Stimulated activated CD4-positive, alpha-beta T cell treated with anti-CD3 and anti-CD28 coated beads, Interleukin-2, amount 100 ng/mL, for 24 hours (primary cell): ENCODE results near the gene NOBOX.
"Not testable (repeated sequence)": the region's sequence is repeated elsewhere in the genome, so short reads cannot be mapped to it uniquely, and the experiment has no call there.

Experiments
- DNase-seq, 2 donors: peaks; one replicate each; pipeline ENCODE4 v3.0.0-alpha.2; 2020

The NOBOX gene

GRCh38 chr7:144403649-144404061, at the start of gene NOBOX:
NOBOX (minus strand) TSS chr7:144403693.
- DNase-seq: no peak

GRCh38 chr7:144452064-144452463, 48.6 kb upstream of the NOBOX start:
- DNase-seq: no peak

DNA sequence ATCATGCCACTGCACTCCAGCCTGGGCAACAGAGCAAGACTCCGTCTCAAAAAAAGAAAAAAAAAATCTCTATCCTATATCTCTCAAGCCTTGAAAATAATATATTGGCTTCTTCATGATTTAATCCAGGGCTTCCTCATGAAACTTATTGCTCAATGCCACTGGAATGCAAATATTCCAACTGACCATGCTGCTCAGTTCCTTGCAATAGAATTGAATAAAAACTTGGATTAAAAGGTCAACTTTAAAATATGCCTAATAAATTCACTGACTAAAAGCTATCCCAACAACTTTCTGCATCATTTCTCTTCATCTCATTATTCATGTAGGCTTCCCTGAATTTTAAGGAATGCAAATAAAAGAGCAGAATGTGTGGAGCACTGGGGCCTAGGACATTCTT, 42.1 kb upstream of the NOBOX start:
- DNase-seq: no peak

GRCh38 chr7:144439717-144440205, 36.3 kb upstream of the NOBOX start:
- DNase-seq: no peak

GRCh38 chr7:144438759-144439158, 35.3 kb upstream of the NOBOX start:
- DNase-seq: no peak

GRCh38 chr7:144437370-144438191, 34.1 kb upstream of the NOBOX start:
- DNase-seq: peak; percentile 48 to 60

DNA sequence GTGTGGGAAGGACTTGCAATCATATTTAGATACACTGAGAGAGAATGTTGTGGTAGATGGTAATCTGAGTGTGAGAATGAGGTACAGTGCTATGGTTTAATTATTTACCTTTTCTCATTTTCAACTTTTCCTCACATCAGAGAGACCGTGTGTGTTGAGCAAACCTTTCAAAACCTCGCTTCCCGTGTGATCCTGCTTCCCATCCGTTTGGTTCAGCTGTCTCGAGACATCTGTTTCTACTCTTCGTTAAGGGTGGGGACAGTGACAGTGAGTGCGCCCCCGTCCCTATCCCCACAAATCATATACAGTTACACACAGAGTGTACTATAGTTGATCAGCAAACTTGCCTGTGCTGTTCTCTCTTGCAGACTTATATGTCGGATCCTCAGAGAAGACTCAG, 33.0 kb upstream of the NOBOX start:
- no peak for DNase-seq

GRCh38 chr7:144428431-144428830, 24.9 kb upstream of the NOBOX start:
- DNase-seq: no peak

GRCh38 chr7:144427539-144427938, 24.0 kb upstream of the NOBOX start:
- DNase-seq: not testable (repeated sequence)

DNA sequence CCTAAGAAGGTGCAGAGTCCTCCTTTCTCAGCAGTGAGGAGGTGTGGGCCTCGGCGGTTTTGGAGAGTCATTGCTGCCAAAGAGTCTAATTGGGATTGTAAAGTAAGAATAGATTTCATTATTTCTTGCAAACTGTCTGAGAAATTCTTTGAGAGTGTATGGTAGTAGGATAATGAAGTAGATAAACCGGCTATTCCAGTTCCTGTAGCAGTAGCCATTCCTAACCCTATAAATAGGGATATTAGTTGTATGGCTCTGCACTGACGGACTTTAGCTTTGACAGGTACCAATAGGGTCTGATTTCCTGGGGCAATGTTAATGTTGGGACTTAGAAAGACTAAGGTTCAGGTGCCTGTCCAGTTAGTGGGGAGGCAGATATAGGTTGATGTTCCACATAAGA, 15.4 kb upstream of the NOBOX start:
- DNase-seq: not testable (repeated sequence)

- DNase-seq: no peak
Measured at GRCh38 chr7:144416341-144416740, 12.8 kb upstream of the NOBOX start.

- no peak for DNase-seq
Measured at GRCh38 chr7:144415858-144416257, 12.4 kb upstream of the NOBOX start.

- DNase-seq: no peak
Measured at GRCh38 chr7:144414815-144415214, 11.3 kb upstream of the NOBOX start.

GRCh38 chr7:144410441-144410840, 6.9 kb upstream of the NOBOX start:
- no peak for DNase-seq

GRCh38 chr7:144408121-144408520, 4.6 kb upstream of the NOBOX start:
- DNase-seq: no peak

- DNase-seq: no peak
Measured at GRCh38 chr7:144407266-144407931, 3.9 kb upstream of the NOBOX start.

- DNase-seq: no peak
Measured at GRCh38 chr7:144404946-144405345, 1.5 kb upstream of the NOBOX start.

- no peak for DNase-seq
Measured at GRCh38 chr7:144403102-144403501, 391 bp downstream of the NOBOX start.

DNA sequence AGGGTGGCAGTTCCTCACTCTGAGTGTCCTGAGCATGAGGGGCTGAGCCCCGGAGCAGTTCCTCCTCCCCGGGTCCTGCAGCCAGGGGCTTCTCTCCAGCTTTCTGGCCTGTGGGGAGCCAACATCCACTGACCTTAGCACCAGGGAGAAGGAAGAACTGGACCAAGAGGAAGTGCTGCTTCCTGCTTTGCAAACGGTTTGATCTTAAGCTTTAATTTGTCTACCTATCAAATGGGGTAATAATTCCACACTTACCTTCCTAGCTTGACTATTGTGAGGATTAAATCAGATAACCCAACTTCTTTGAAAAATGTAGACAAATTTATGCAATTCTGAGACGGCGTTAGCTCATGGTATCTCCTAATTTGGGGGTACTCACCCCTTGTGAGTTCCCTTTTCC, 2.0 kb downstream of the NOBOX start:
- DNase-seq: no peak

DNA sequence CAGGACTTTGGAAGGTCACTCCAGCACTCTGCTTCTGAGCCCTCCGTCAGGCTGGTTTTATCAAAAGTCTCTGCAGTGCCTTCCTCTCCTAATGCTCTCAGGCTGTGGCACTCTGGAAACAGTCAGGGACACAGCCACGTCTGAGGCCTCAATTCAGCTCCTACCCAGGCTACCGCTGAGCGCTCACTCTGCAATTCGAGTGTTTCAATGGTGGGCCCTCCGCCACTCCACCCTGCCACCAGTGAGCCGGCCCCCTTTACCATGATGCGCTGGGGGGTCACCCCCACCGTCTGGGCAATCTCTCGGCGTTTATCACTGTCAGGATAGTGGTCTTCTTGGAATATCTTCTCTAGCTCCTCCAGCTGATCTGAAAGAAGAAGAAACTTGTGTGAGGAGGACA, 3.5 kb downstream of the NOBOX start:
- DNase-seq: no peak

- no peak for DNase-seq
Measured at GRCh38 chr7:144398911-144399310, 4.6 kb downstream of the NOBOX start.

- no peak for DNase-seq
Measured at GRCh38 chr7:144398291-144398690, 5.2 kb downstream of the NOBOX start.

- DNase-seq: no peak
Measured at GRCh38 chr7:144397086-144397485, 6.4 kb downstream of the NOBOX start.

- no peak for DNase-seq
Measured at GRCh38 chr7:144391823-144392255, 11.7 kb downstream of the NOBOX start.
